Lower leg skin (tissue), 3 donors: ENCODE measurements around the gene FOXP3.

Source experiments
- POLR2A ChIP-seq, 2 donors: fragments of 450-650 bp; IDR thresholded peaks; one replicate each; pipeline ENCODE4 v1.6.1; 2016 to 2017; ENCODE audit warnings: antibody characterized with exemption in 2 of 2, mild to moderate bottlenecking in 1 of 2, moderate library complexity in 1 of 2
- TF ChIP-seq, protein P1 (sequence below), 3 donors: fragments of 450-650 bp; IDR thresholded peaks; one replicate each; pipeline ENCODE4 v1.5.1; 2016; ENCODE audit warnings: antibody characterized with exemption in 3 of 3, mild to moderate bottlenecking in 3 of 3, moderate library complexity in 2 of 3

DNA sequence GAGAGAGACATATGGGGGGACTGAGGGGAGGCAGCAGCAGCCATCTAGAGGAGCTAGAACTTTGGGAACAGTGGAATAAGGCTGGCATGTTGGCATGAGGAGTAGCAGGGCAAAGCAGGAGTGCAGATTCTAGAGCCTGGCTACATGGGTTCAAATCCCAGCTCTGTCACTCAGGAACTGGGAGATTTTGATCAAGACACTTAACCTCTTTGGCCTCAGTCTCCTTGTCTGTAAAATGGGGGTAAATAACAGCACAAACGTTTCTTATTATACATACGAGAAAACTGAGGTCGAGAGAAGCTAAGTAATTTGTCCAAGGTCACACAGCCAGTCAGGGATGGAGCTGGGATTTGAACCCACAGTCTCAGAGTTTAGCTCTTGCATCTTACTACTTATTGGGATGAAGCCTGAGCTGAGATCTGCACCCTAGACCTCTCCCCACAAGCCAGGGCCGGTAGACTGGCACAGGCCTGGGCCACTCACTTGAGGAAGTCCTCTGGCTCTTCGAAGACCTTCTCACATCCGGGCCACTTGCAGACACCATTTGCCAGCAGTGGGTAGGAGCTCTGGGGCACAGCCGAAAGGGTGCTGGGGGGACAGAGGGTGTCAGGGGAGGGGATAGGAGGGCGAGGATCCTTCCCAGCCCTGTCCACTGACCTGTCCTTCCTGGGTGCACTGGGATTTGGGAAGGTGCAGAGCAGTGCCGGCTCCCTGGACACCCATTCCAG is 8.1 kb downstream of the FOXP3 start:
- no peak for TF ChIP-seq POLR2A (IDR thresholded peaks at IDR 0.05)
- TF ChIP-seq, protein P1, sequence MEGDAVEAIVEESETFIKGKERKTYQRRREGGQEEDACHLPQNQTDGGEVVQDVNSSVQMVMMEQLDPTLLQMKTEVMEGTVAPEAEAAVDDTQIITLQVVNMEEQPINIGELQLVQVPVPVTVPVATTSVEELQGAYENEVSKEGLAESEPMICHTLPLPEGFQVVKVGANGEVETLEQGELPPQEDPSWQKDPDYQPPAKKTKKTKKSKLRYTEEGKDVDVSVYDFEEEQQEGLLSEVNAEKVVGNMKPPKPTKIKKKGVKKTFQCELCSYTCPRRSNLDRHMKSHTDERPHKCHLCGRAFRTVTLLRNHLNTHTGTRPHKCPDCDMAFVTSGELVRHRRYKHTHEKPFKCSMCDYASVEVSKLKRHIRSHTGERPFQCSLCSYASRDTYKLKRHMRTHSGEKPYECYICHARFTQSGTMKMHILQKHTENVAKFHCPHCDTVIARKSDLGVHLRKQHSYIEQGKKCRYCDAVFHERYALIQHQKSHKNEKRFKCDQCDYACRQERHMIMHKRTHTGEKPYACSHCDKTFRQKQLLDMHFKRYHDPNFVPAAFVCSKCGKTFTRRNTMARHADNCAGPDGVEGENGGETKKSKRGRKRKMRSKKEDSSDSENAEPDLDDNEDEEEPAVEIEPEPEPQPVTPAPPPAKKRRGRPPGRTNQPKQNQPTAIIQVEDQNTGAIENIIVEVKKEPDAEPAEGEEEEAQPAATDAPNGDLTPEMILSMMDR (IDR thresholded peaks at IDR 0.05): no peak
